Embryonic facial prominence (tissue), 1 donor: ENCODE results near the gene CACNA1C.

Experiments
- DNase-seq: peaks from one replicate; pipeline ENCODE4 v3.0.0-alpha.2; 2016; ENCODE audit errors: extremely low spot score

The CACNA1C gene

DNA sequence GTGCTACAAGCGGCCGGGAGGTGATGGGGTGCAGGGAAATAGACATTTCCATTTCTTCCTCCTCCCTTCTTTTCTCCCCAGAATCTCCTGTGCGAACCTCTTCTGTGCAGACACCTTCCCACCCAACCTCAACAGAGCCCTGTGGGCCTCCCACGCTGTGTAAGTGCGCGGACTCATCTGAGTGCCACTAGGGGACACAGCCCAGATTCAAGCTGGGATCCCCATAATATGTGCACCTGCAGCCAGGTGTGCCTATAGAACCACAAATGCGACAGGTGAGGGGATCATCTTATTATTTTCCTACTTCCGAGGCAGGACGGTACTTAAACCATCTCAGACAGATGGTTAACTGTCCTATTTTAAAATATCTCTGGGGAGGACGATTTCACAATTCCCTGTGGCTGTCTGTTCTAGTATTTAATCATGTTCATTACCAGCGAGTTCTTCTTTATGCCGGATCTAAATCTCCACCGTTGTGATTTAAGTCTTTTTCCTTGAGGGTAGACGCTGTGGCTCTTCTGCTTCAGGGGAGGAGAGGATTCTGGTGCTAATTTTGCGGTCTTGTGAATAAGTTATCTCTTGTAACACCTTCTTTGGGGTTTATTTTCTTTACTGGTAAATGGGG, 17.2 kb upstream of the CACNA1C start:
- no peak for DNase-seq

DNA sequence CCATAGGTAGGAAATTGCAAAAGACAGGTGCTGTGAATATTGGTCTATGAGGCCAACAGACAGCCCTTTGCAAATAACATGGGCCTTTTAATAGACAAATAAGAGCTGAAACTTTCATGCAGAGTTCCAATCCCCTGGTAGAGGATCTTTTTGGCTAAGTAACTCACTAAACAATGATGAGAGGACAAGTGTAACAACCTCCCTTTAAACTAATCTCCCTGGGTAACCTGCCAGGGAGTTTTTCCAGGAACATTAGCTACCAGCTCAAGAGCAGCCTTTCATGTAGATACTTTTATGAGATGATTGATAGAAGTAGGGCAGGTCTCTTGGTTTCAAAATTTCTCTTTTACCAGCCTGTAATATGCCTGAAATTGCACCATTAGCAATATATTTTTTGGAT, 13.8 kb upstream of the CACNA1C start:
- DNase-seq = no peak

DNA sequence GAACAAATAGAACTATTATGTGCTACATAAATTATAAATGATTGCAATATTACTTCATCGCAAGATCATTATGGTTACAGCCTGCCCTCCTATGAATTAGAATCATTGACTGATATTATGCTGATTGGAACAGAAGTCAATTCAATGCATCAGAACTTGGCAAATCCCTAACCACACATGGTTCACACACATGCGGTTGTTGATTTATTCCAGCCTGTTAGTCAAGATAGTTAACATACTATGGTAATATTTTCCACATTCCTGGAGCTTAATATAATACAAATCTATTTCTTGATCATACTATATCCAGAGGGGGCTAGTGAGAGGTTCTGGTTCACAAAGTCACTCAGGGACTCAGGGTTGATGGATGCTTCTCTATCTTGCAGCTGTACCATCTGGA, 9.7 kb upstream of the CACNA1C start:
- no peak for DNase-seq

DNA sequence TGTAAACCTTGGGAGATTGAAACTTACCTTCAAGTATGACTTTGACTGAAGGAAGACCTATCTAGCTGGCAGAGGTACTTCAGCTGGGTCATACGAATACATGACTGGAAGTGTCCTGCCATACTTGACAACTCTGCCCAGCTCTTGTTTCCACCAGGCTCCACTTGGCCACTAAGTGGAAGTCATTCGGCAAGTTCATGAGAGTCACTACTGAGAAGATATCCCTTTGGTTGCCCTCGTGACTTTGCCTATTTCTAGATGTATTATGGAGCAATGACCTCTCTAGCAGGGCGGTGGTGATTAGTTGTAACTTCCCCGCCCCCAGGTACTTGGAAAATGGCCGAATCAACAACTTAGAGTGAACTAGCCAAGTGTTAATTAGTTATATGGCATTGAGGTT, 8.6 kb upstream of the CACNA1C start:
- no peak for DNase-seq

DNA sequence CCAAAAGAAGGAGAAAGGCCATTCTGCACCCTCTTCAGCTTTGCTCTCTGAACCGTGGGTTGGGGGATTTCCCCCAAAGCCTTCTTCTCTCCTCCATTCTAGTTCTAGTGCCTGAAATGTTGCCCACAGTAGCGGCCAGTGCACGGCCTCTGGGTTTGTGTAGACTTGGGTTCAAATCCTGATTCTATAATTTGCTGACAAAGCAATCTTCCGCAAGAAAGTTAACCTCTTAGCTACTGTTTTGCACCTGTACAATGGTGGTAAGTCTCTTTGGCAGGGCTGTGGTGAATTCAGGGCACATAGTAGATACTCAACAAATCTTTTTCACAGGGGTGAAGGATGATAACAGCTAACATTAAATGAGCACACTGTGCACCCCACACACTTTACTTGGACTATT, 5.8 kb upstream of the CACNA1C start:
- DNase-seq = no peak

DNA sequence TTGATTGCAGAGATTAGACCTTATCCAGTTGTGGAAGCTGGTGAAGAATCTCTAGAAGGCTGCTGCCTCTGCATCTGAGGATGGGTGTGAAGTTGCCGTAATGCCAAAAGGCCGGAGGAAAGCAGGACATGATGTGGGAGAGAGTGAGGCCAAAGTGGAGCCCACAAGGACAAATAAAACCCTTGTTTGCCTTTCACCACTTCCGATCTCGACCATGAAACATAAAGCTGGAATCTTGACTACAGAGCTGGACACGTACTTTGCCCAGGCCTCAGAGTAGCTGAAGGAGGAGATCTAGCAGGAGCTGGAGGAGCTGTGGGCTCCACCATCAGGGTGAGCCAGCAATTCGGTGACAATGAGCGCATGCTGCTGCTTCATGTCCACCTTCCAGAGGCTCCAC, 5.0 kb upstream of the CACNA1C start:
- no peak for DNase-seq

DNA sequence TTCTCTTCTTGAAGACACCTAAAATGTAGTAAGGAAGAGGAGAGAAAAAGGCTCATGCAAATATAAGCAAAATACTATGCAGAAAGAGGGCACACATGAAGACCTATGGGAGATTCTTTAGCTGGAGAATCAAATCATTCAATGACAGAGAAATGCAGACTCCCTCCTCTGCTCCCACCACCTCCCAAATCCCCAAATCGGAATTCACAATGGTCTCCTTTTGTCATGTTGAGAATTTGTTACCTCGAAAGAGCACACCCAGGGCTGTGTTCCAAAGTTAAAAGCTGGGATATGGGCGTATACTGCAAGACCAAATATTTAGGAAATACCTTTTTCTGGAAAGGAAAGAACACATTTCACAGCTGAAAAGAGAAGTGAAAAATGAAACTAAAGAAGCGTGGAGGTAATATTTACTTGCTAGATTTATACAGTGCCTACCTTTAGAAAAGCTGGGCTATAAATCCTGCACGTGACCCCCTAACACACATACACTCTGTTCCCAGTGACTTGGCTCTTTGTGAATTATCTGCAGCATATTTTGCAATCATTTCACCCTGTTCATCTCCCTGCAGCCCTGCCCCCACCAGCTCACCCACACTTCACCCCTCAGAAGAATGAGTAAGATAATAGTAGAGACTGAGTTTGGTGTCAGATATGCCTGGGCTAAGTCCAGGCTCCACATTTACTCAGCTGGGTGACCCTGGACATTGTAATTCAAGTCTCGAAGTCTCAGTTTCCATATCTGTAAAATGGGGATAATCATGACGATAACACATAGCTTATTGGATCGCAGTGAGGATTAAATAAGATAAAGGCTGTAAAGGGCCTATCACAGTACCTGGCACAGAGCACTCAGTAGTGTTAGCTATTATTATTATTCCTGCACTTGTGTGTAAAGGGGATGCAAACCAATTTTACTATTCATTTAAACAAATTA, 2.9 kb upstream of the CACNA1C start:
- DNase-seq = no peak

DNA sequence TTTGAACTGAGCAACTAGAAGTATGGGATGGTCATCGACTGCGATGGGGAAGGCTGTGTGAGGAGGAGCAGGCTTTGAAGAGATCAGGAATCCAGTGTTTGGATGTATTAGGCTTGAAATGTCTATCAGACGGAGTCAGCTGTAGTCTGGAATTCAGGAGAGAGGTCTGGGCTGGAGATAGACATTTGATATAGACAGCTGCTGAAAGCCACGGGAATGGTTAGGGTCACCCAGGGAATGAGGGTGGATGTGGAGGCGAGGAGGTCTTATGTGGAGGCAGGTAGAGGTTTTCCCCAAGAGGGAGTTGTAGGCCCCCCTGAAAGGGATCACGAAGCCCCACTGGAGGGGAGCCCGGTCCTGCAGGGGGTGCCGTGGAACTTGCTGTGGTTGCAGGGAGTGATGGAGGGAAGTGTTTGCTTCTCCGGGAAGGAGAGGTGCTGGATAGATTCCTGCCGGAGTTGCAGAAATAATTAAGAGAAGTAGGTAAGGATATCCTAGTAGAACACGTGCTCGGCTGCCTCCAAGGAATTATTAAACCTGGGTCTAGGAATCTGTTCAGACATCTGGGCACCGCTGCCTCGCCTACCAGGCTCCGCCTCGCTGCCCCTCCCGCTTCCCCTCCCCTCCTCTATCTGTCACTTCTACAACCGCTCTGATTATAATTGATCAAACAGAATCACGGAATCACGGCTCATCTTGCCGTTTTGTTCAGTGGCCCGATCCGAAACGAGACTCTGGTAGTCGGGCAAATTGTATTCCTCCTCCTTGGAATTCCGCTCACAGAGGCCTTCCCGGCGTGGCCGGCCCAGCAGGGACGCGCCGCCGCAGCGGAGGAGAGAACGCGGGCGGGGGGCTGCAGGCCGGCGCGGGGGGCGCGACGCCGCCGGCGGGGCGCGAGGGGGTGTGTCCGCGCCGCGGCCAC, 826 bp upstream of the CACNA1C start:
- peak; percentile 29 for DNase-seq

DNA sequence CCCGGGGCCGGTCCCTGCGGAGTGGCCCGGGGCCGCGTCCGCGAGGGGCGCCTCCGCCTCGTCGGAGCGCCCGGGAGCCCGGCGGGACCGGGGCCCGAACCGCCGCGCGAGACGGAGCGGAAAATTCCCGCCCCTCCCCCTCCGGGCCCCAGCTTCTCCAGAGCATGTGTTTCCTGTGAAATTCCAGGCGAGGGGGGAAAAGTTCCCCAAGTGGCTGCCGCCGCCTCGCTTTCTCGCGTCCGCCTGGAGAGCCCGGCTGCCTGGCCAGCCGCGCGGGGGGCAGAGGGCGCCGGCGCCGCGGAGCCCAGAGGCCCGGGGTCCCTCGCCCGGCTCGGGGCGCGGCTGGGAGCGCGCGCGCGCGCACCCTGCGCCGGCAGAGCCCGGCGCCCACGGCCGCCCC, 904 bp downstream of the CACNA1C start:
- DNase-seq = no peak

DNA sequence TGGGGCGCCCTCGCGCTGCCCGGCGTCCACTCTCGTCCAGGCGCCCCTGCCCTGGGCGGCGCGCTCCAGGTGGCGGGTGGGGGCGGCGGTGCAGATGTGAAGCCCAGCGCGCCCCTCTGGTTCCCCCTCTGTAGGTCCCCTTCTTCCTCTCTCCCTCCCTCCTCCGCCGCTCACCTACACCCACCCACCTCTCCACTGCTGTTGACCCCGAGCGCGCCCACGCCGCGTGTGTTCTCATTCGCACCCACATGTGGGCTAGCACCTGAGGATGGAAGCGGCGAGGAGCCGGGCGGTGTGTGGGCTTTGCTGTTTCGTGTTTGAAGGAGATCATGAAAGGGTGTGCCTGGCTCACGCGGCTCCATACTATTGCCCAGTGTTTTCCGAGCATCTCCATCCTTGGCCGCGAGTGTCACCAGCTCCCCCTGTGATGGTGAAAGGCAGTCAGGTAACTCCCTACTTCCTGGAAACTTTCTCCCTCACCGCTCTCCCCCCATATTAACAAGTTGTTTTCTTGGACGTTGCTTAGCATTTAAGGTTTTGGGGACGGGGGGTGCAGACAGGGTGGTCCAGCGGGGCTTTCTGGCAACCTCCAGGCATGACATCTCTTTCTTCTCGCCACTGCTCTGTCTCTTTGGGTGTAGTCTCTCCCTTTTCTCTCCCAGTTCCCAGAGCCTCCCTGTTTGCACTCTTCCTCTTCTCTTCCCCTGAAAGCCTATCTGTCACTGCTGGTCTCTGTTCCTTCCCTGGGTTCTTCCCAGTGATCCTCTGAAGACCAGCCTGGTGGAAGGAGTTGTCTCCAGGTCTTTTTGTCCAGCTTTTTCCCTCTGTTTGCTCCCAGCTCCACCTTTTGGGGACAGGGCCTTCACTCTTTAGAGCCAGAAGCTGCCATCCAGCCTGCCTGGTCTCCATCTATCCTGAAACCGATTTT, 1.6 kb downstream of the CACNA1C start:
- DNase-seq = no peak

DNA sequence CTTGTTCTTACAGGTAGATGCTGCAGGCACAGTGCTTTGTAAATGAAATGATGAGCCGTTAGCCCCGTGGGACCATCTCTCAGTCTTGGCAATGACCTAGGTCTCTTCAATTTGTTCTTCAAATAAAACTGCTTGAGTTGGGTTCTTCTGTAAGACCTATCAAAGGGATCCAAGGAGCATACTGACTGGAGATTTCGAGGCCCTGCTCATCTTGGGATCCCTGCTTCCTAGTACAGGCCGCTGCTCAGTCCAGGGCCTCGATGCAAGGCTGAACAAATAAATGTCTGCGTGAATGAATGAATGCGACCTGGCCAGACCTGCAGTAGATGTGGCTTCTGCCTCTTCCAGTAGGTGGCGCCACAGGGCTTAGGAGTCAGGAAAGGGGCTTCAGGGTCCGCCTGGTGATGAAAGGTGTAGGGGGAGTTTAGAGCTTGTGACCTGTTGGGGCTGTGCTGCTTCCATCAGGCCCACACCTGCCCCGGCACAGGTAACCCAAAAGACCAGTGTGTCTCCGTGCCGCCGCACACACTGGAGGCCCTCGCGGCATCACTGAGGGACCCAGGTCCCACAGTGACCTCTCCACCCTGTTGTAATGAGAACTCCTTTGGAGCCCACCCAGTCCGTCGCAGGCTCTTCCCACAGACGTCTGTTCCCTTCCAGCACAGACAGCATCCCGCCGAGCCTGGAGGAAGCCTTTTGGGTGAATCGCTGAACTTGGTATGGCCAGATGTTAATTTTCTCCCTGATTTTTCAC, 4.4 kb downstream of the CACNA1C start:
- no peak for DNase-seq

DNA sequence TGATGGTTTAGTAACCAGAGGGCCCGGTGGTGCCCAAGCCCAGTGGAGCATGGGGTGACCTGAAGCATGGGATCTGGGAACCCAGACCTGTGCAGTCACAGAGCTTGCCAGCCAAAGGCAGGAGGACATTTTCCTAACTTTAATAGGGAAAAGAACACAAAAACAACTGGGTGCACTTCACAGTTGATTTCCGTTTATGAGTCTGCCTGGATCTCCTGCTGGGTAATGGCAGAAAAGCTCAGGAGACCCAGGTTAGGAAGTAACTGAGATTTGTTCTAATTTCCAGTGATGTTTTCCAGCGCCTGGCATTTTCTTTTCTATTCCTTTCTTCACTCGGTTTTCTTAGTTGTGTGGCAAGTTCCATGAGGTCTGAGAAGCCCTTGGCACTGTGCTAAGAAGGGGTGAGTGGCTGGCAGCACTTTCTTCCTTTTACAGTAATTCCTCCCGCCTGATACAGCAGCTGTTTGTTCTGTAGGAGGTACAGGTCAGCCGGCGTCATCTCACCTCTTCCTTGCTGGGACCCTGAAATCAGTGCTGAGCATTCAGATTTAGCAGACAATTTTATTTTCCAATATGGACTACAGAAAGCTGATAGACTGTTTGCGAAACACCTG, 5.1 kb downstream of the CACNA1C start:
- no peak for DNase-seq

DNA sequence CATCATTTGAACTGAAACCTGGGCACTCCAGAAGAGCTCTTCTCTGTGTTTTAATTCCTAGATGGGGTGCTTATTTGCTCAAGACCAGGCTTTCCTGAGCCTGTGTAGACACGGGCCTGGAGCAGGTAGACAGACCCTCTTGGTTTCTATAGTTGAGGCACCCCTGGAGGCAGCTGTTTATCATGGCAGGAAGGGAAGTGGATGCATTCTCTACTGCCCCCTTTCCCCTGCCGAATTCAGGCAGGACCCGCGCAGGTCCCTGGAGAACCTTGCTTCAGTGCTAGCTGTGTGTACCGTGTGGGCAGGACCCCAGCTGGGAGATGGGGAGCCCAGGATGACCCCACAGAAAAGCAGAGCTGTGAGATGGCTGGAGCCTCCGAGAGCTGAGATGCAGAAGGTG, 6.0 kb downstream of the CACNA1C start:
- no peak for DNase-seq

DNA sequence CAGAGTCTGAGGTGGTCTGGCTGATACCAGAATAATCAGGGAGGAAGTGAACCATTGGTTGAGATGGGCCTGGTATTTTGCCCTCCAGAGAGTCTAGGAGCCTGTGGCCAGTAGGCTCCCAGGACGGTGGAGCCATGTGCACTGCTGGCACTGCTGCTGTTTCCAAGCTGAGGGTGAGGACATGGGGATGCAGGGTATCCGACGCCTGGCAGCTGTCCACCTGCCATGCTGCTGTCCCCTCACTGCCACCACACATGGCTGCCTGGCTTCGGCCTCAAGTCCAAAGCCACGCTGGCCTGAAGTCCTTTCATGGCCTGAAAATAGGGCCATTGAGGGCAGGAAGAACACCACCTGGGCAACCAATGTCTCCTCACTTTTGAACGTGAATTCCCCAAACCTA, 8.6 kb downstream of the CACNA1C start:
- no peak for DNase-seq

DNA sequence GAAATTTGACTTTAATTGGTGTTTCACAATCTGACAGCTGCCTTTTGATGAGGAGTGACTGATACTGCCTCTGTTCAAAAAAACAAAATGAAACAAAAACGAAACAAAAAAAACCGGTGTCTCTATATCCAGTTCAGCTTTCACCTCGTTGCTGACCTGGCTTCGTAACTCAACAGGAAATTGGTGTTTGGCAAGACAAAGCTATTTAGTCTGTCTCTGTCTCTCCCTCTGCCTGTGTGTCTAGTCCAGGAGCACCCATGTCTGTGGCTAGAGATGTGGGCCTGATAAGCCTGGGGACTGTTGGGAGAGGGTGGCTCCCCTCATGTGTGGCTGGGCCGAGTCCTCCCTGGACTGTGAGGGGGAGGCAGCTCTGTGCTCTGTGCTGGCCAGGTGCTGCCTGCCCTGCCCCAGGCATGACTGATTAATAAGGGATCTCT, 11.3 kb downstream of the CACNA1C start:
- DNase-seq = no peak

DNA sequence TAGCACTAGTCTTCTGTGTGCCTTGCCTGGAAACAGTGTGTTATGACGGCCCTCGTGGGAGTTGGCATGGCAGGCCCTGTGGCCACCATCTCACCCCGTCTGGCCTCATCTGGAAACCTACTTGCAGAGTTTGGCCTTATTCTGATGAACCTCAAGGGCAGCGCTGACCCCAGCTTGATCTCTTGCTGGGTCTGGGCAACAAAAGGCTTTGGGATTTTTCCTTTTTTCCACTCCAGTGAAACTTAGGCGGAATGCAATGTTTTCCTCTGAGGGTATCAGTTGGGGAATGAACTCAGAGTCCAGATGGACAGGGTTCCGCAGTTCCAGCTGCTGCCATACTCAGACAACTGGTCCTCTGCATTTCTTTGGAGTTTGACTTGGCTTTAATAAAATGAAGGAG, 15.9 kb downstream of the CACNA1C start:
- DNase-seq = no peak

DNA sequence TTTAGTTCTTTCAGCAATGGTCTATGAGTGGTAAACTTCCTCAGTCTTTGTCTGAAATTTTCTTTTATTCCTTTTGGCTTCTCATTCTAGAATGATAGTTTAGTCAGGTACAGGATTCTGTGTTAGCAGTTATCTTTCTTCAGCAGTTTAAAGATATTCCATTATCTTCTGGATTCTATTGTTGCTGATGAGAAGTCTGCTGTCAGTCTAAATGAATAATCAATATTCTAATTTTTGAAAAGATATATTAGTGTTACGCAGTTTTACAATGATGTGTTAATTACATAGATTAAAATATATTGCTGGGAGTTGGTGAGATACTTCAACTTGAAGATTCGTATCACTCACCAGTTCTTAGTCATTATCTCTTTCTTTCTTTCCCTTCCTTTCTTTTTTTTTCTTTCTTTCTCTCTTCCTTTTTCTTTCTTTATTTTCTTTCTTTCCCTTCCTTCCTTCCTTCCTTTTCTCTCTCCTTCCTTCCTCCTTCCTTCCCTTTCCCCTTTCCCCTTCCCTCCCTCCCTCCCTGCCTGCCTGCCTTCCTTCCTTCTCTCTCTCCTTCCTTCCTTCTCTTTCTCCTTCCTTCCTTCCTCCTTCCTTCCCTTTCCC, 17.8 kb downstream of the CACNA1C start:
- no peak for DNase-seq

DNA sequence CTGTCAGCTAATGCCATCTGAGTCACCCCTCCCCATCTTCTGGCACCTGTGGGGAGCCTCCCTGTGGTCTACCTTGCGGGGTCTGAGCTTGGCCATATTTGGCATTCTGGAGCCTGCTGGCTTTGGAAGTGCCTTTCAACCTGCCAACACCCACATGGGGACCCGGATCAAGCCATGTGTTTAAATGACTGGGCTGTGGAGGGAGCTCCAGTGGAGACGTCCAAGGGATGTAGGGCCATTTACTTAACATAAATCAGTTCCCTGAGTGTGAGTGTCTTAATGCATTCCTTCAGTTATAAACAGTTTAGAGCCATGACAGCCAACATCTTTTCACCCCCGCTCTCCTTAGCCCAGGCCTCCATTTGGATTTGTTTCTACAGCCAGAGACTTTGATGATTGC, 22.0 kb downstream of the CACNA1C start:
- no peak for DNase-seq

DNA sequence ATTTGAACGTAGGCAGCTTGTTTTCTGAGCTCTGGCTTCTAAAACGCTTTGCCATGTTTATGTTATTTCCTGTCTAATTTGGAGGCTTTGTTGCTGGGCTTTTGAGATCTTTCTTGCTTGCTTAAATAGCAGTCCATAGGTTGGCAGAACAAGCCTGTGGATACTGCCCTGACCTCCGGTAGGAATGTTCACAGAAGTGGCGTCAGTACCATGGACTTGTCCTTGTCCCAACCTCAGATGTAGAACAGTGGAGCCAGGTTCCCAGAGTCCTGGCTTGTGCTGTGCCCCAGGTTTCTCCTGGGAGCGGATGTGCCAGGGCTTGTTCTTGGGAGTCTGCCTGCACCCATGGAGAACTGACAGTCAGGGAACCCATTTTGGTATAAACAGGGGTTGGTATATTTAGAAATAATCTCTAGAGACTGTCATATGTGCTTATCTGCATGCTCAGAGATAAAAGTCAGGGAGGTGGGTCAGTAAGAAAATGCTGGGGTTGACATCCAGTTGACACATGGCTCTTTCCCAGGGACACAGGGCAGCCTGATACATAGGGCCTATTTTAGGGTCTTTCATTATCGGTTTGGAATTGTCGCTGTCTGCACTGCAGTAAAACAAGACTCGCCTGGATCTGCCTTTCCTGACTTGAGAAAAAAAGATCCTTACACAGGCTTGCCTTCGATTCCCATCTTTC, 22.9 kb downstream of the CACNA1C start:
- no peak for DNase-seq
